SK-N-SH treated with all-trans-retinoic acid at 6 μM for 48 hours (cell line): ENCODE measurements around the gene DEDD.

Source experiments
- ATAC-seq: fragments of 200-7000 bp; cut with Tn5 transposase; 3 replicates; pipeline ENCODE4 v1.9.1; 2020; ENCODE audit warnings: mild to moderate bottlenecking, moderate library complexity
- ARNTL ChIP-seq: fragments of 450-650 bp; formaldehyde crosslinking; IDR thresholded peaks from 2 replicates; pipeline ENCODE4 v1.5.0; 2020; ENCODE audit warnings: low read depth, mild to moderate bottlenecking, moderate library complexity, borderline replicate concordance
- BACH2 ChIP-seq: fragments of 250-450 bp; sonication (Bioruptor Pico); IDR thresholded peaks from 2 replicates; pipeline ENCODE4 v1.9.0; 2021; ENCODE audit warnings: mild to moderate bottlenecking, borderline replicate concordance
- CSDC2 ChIP-seq: fragments of 250-450 bp; sonication (Bioruptor Pico); IDR thresholded peaks from 2 replicates; pipeline ENCODE4 v1.5.0; 2020; ENCODE audit warnings: mild to moderate bottlenecking, moderate library complexity
- ESRRG ChIP-seq: fragments of 250-450 bp; sonication (Bioruptor Pico); IDR thresholded peaks from 2 replicates; pipeline ENCODE4 v1.6.1; 2021; ENCODE audit warnings: mild to moderate bottlenecking
- GLIS3 ChIP-seq: fragments of 250-450 bp; sonication (Bioruptor Pico); IDR thresholded peaks from 2 replicates; pipeline ENCODE4 v1.5.0; 2020; ENCODE audit warnings: mild to moderate bottlenecking, moderate library complexity
- OSR1 ChIP-seq: fragments of 250-450 bp; sonication (Bioruptor Pico); IDR thresholded peaks from 2 replicates; pipeline ENCODE4 v1.8.0; 2022; ENCODE audit warnings: moderate library complexity, mild to moderate bottlenecking, inconsistent platforms
- PATZ1 ChIP-seq: fragments of 250-450 bp; sonication (Bioruptor Pico); IDR thresholded peaks from 2 replicates; pipeline ENCODE4 v1.8.0; 2020; ENCODE audit warnings: mild to moderate bottlenecking, moderate library complexity, borderline replicate concordance
- PPARA ChIP-seq: fragments of 250-450 bp; sonication (Bioruptor Pico); IDR thresholded peaks from 2 replicates; pipeline ENCODE4 v1.5.0; 2020; ENCODE audit warnings: mild to moderate bottlenecking, borderline replicate concordance
- RARB ChIP-seq: fragments of 250-450 bp; sonication (Bioruptor Pico); IDR thresholded peaks from 2 replicates; pipeline ENCODE4 v1.8.0; 2021; ENCODE audit warnings: mild to moderate bottlenecking, moderate library complexity
- SNAI2 ChIP-seq: fragments of 250-450 bp; sonication (Bioruptor Pico); IDR thresholded peaks from 2 replicates; pipeline ENCODE4 v1.5.0; 2020; ENCODE audit warnings: mild to moderate bottlenecking, moderate library complexity
- TCF4 ChIP-seq: fragments of 250-450 bp; sonication (Bioruptor Pico); IDR thresholded peaks from 2 replicates; pipeline ENCODE4 v1.8.0; 2021; ENCODE audit warnings: mild to moderate bottlenecking, moderate library complexity, borderline replicate concordance
- TOX ChIP-seq: fragments of 250-450 bp; sonication (Bioruptor Pico); IDR thresholded peaks from 2 replicates; pipeline ENCODE4 v1.8.0; 2021; ENCODE audit warnings: mild to moderate bottlenecking, moderate library complexity, borderline replicate concordance
- ZC3H10 ChIP-seq: fragments of 250-450 bp; sonication (Bioruptor Pico); IDR thresholded peaks from 2 replicates; pipeline ENCODE4 v1.5.1; 2021; ENCODE audit warnings: mild to moderate bottlenecking, moderate library complexity
- ZFP3 ChIP-seq: fragments of 250-450 bp; sonication (Bioruptor Pico); IDR thresholded peaks from 2 replicates; pipeline ENCODE4 v1.5.0; 2020; ENCODE audit warnings: mild to moderate bottlenecking, moderate library complexity
- ZFP30 ChIP-seq: fragments of 450-650 bp; formaldehyde crosslinking; IDR thresholded peaks from 2 replicates; pipeline ENCODE4 v1.5.0; 2022; ENCODE audit warnings: mild to moderate bottlenecking, moderate library complexity
- ZNF565 ChIP-seq: fragments of 450-650 bp; formaldehyde crosslinking; conservative IDR thresholded peaks from 2 replicates; pipeline ENCODE4 v1.5.0; 2020; ENCODE audit warnings: low read depth, mild to moderate bottlenecking, moderate library complexity
- ZNF70 ChIP-seq: fragments of 450-650 bp; formaldehyde crosslinking; IDR thresholded peaks from 2 replicates; pipeline ENCODE4 v1.5.0; 2020; ENCODE audit warnings: mild to moderate bottlenecking, moderate library complexity
- ZNF8 ChIP-seq: fragments of 450-650 bp; formaldehyde crosslinking; IDR thresholded peaks from 2 replicates; pipeline ENCODE4 v1.5.0; 2020; ENCODE audit warnings: mild to moderate bottlenecking, moderate library complexity
- TF ChIP-seq, protein P1 (sequence below): fragments of 250-450 bp; sonication (Bioruptor Pico); IDR thresholded peaks from 2 replicates; pipeline ENCODE4 v1.5.1; 2021; ENCODE audit warnings: mild to moderate bottlenecking, moderate library complexity
- TF ChIP-seq, protein P2 (sequence below): fragments of 250-450 bp; sonication (Bioruptor Pico); IDR thresholded peaks from 2 replicates; pipeline ENCODE4 v1.8.0; 2021; ENCODE audit warnings: low read depth, mild to moderate bottlenecking, moderate library complexity, borderline replicate concordance
- TF ChIP-seq, protein P3 (sequence below): fragments of 250-450 bp; sonication (Bioruptor Pico); IDR thresholded peaks from 2 replicates; pipeline ENCODE4 v1.5.0; 2020; ENCODE audit warnings: mild to moderate bottlenecking, moderate library complexity
- TF ChIP-seq, protein P4 (sequence below): fragments of 250-450 bp; sonication (Bioruptor Pico); IDR thresholded peaks from 2 replicates; pipeline ENCODE4 v1.5.1; 2020; ENCODE audit warnings: low read depth, mild to moderate bottlenecking, moderate library complexity

DEDD gene

DNA sequence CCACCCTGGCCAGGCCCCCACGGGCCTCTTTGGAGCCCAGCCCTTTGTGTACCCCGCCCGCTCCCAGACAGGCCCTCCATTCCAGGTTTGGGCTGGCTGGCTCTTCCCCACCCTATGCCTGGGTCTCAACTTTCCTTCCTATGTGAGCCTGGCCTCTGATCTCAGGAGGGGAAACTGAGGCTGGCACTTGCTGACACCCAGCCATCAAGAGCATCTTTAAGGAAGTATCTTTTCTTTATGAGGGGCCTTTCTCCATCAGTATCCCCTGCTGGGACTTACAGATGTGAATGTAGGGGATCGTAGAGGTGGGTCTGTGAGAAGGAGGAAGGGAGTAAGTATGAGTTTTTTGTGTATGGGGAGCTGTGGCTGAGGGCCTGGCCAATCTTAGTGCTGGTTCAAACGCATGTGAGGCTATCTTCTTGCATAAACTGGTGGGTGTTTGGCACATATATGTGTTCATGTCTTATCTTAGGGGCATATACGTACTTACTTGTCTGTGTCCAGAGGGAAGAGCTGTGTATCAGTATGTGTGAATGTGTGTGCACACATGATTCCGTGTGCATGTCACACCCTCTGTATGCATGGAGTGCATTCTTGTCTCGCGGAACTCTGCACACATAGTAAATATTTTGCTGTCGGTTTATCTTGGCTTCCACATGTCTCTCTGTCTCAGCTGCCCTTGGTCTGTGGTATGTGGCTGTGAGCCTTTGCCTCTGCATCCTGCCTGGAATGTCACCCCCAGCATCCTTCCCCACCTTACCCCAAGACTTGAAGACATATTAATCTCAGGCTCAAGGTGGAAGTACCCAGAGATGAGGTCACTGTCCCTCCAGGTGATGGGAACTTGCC, 48.5 kb downstream of the DEDD start:
- ATAC-seq = no peak
- TF ChIP-seq ZFP30 (CRISPR knock-in tag) (no peak), ZNF565 (CRISPR knock-in tag) (no peak), CSDC2 (CRISPR knock-in tag) (no peak), ZNF70 (CRISPR knock-in tag) (no peak), GLIS3 (CRISPR knock-in tag) (no peak), BACH2 (CRISPR knock-in tag) (no peak), ZNF8 (no peak), SNAI2 (CRISPR knock-in tag) (no peak), PPARA (CRISPR knock-in tag) (no peak), TOX (CRISPR knock-in tag) (no peak), ARNTL (CRISPR knock-in tag) (no peak), ZC3H10 (CRISPR knock-in tag) (no peak), OSR1 (CRISPR knock-in tag) (no peak), TCF4 (CRISPR knock-in tag) (no peak)
- TF ChIP-seq, protein P1, sequence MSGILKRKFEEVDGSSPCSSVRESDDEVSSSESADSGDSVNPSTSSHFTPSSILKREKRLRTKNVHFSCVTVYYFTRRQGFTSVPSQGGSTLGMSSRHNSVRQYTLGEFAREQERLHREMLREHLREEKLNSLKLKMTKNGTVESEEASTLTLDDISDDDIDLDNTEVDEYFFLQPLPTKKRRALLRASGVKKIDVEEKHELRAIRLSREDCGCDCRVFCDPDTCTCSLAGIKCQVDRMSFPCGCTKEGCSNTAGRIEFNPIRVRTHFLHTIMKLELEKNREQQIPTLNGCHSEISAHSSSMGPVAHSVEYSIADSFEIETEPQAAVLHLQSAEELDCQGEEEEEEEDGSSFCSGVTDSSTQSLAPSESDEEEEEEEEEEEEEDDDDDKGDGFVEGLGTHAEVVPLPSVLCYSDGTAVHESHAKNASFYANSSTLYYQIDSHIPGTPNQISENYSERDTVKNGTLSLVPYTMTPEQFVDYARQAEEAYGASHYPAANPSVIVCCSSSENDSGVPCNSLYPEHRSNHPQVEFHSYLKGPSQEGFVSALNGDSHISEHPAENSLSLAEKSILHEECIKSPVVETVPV (CRISPR knock-in tag) = no peak
- TF ChIP-seq, protein P2, sequence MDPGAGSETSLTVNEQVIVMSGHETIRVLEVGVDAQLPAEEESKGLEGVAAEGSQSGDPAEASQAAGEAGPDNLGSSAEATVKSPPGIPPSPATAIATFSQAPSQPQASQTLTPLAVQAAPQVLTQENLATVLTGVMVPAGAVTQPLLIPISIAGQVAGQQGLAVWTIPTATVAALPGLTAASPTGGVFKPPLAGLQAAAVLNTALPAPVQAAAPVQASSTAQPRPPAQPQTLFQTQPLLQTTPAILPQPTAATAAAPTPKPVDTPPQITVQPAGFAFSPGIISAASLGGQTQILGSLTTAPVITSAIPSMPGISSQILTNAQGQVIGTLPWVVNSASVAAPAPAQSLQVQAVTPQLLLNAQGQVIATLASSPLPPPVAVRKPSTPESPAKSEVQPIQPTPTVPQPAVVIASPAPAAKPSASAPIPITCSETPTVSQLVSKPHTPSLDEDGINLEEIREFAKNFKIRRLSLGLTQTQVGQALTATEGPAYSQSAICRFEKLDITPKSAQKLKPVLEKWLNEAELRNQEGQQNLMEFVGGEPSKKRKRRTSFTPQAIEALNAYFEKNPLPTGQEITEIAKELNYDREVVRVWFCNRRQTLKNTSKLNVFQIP (CRISPR knock-in tag) = no peak
- TF ChIP-seq, protein P3, sequence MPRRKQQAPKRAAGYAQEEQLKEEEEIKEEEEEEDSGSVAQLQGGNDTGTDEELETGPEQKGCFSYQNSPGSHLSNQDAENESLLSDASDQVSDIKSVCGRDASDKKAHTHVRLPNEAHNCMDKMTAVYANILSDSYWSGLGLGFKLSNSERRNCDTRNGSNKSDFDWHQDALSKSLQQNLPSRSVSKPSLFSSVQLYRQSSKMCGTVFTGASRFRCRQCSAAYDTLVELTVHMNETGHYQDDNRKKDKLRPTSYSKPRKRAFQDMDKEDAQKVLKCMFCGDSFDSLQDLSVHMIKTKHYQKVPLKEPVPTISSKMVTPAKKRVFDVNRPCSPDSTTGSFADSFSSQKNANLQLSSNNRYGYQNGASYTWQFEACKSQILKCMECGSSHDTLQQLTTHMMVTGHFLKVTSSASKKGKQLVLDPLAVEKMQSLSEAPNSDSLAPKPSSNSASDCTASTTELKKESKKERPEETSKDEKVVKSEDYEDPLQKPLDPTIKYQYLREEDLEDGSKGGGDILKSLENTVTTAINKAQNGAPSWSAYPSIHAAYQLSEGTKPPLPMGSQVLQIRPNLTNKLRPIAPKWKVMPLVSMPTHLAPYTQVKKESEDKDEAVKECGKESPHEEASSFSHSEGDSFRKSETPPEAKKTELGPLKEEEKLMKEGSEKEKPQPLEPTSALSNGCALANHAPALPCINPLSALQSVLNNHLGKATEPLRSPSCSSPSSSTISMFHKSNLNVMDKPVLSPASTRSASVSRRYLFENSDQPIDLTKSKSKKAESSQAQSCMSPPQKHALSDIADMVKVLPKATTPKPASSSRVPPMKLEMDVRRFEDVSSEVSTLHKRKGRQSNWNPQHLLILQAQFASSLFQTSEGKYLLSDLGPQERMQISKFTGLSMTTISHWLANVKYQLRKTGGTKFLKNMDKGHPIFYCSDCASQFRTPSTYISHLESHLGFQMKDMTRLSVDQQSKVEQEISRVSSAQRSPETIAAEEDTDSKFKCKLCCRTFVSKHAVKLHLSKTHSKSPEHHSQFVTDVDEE = no peak

- TF ChIP-seq ZNF70 (CRISPR knock-in tag) = no peak
- ATAC-seq = peak; percentile 87
These were observed 49.3 kb downstream of the DEDD start for GRCh38 chr1:161082996-161083747.

DNA sequence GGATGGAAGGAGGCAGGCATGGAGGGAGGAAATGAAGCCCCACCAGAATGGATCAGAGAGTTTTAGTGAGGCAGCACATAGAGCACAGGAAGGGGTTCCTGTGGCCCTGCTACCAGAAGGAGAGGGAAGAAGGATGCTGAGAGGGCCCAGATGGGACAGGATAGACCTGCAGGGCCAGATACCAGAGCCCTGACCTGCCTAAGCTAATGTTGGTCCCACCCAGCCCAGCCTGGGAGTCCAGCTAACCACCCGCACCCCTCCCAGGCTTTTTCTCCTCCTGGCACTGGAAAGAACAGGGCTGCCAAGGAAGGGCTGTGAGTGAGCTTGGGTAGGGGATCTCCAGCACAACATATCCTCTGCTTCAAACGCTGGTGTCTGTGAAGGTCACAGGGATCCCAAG, 50.0 kb downstream of the DEDD start:
- ATAC-seq = no peak
- TF ChIP-seq ZFP3 (CRISPR knock-in tag) (no peak), ZNF70 (CRISPR knock-in tag) (no peak), PATZ1 (CRISPR knock-in tag) (no peak), BACH2 (CRISPR knock-in tag) (no peak), TCF4 (CRISPR knock-in tag) (no peak), ZNF8 (no peak), ZC3H10 (CRISPR knock-in tag) (no peak), ESRRG (CRISPR knock-in tag) (no peak), ARNTL (CRISPR knock-in tag) (no peak), ZNF565 (CRISPR knock-in tag) (no peak), PPARA (CRISPR knock-in tag) (no peak), RARB (CRISPR knock-in tag) (no peak)
- TF ChIP-seq, protein P4, sequence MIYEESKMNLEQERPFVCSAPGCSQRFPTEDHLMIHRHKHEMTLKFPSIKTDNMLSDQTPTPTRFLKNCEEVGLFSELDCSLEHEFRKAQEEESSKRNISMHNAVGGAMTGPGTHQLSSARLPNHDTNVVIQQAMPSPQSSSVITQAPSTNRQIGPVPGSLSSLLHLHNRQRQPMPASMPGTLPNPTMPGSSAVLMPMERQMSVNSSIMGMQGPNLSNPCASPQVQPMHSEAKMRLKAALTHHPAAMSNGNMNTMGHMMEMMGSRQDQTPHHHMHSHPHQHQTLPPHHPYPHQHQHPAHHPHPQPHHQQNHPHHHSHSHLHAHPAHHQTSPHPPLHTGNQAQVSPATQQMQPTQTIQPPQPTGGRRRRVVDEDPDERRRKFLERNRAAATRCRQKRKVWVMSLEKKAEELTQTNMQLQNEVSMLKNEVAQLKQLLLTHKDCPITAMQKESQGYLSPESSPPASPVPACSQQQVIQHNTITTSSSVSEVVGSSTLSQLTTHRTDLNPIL (CRISPR knock-in tag) = no peak
- TF ChIP-seq, protein P1 (CRISPR knock-in tag) = no peak
- TF ChIP-seq, protein P3 = no peak
